Rectal smooth muscle tissue (tissue), 1 donor: ENCODE measurements around the gene PTPN5.

Source experiments
- H3K27ac ChIP-seq: one replicate; pipeline ENCODE4 v1.7.0; 2013; ENCODE audit warnings: low read depth, low read length, inconsistent platforms
- H3K27me3 ChIP-seq: one replicate; pipeline ENCODE4 v1.7.0; 2013; ENCODE audit warnings: low read length; ENCODE audit not compliant: control insufficient read depth, insufficient read depth
- H3K36me3 ChIP-seq: one replicate; pipeline ENCODE4 v1.7.0; 2013; ENCODE audit warnings: low read length; ENCODE audit not compliant: control insufficient read depth, insufficient read depth
- H3K4me1 ChIP-seq: one replicate; pipeline ENCODE4 v1.7.0; 2013; ENCODE audit warnings: low read length; ENCODE audit not compliant: control insufficient read depth, insufficient read depth
- H3K4me3 ChIP-seq: one replicate; pipeline ENCODE4 v1.7.0; 2013; ENCODE audit warnings: low read length
- H3K9ac ChIP-seq: one replicate; pipeline ENCODE4 v1.7.0; 2013; ENCODE audit warnings: low read length

The PTPN5 gene

GRCh38 chr11:18770479-18771125 is 21.0 kb downstream of the PTPN5 start:
- Histone ChIP-seq H3K4me1 (no peaks in the 10 kb centered on the region), H3K27me3 (no peaks in the 10 kb centered on the region), H3K27ac (no peak overlapping the region), H3K4me3 (no peak overlapping the region), H3K36me3 (no peaks in the 10 kb centered on the region), H3K9ac (no peak overlapping the region)

DNA sequence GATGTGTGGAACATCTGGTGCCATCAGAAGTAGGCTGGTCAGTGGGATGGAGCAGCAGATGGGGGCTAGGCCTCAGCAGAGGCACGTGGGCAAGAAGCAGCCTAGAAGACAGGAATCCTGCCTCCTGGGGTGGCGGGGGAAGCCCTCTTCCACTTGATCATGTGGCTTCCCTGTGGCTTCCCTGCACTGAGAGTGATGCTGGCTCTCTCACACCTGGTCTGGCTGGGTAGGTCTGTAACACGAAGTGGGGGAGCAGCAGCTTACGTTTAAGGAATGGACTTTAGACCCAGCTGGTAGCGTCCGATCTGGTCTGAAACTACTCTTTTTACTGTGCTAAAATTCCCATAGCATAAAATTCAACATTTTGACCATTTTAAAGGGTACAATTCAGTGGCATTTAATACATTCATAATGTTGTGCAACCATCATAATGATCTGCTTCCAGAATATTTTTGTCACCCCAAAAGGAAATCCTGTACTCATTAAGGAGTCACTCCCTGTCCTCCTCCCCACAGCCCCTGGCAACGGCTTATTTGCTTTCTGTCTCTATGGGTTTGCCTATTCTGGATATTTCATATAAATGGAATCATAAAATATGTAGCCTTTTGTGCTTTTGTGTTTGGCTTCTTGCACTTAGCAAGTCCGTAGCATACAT is 21.7 kb downstream of the PTPN5 start:
- Histone ChIP-seq H3K36me3 (no peaks in the 10 kb centered on the region), H3K27ac (no peak overlapping the region), H3K4me3 (no peak overlapping the region), H3K9ac (no peak overlapping the region), H3K4me1 (no peaks in the 10 kb centered on the region), H3K27me3 (no peaks in the 10 kb centered on the region)

GRCh38 chr11:18768978-18769377 is 22.6 kb downstream of the PTPN5 start:
- H3K4me1 ChIP-seq = no peaks in the 10 kb centered on the region
- no peak overlapping the region for H3K27ac ChIP-seq
- H3K9ac ChIP-seq = no peak overlapping the region
- no peaks in the 10 kb centered on the region for H3K36me3 ChIP-seq
- no peaks in the 10 kb centered on the region for H3K27me3 ChIP-seq
- H3K4me3 ChIP-seq = no peak overlapping the region

DNA sequence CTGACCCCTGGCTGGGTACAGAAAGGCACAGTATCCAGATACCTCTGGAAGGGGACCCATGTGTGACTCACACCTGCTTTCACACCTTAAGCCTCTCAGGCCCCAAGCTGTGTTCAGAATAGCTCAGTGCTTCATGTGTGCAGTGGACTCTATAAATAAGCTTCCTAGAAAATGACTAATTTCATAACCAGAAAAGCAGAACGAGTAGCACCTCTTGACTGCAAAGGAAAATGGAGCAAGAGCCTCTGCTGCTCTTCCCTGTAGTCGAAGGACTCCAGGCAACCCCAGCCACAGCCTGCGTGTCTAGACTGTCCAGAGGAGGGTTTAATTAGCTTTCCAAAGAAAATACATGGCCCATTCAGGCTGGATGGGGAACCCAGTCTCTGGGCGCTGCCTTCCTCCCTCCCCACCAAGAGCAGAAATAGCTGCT is 23.1 kb downstream of the PTPN5 start:
- H3K27ac ChIP-seq = no peak overlapping the region
- H3K27me3 ChIP-seq = no peaks in the 10 kb centered on the region
- no peak overlapping the region for H3K9ac ChIP-seq
- H3K4me3 ChIP-seq = no peak overlapping the region
- H3K4me1 ChIP-seq = no peaks in the 10 kb centered on the region
- H3K36me3 ChIP-seq = no peaks in the 10 kb centered on the region

DNA sequence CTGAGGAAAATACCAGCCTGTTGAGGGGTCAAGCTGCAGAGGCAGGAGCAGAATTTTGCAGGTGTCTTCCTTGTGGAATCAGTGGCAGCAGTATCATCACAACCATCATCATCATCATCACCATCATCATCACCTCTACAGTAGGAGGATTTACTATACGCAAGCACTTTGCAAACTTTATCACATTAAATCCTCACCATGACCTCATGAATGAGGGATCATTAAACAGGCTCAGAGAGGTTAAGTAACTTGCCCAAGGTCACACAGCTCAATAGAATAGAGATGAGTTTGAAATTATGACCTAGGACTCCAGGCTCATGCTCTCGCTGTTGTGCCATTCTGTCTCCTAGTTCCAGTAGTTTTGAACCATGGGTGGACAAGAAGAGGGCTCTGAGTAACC is 25.6 kb downstream of the PTPN5 start:
- Histone ChIP-seq H3K27me3 (no peaks in the 10 kb centered on the region), H3K36me3 (no peaks in the 10 kb centered on the region), H3K9ac (no peak overlapping the region), H3K27ac (no peak overlapping the region), H3K4me3 (no peak overlapping the region), H3K4me1 (no peaks in the 10 kb centered on the region)

DNA sequence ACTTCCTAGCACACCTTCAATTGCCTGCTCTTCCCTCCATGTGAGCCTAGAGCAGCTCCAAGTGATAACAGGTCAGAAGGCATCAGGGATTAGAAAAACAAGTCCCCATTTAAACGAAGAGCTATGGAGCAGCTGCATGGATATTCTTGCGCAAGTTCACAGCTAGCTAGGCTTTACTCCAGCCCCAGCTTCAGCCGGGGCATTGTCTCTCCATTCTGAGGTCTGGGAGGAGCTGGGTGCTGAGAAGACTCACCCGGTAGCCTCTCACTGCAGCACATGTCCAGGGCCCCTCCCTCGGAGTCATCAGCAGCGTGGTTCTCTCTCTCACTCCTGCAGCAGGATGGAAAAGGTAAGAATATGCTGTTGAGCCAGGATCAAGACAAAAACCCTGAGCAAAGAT is 26.0 kb downstream of the PTPN5 start:
- Histone ChIP-seq H3K4me3 (no peak overlapping the region), H3K9ac (no peak overlapping the region)

GRCh38 chr11:18761741-18762140 is 29.9 kb downstream of the PTPN5 start:
- Histone ChIP-seq H3K4me3 (no peak overlapping the region), H3K9ac (no peak overlapping the region), H3K27ac (no peak overlapping the region), H3K27me3 (no peaks in the 10 kb centered on the region), H3K36me3 (no peaks in the 10 kb centered on the region), H3K4me1 (no peaks in the 10 kb centered on the region)

More for the DNA sequence above, 26.0 kb downstream of the PTPN5 start:
- Histone ChIP-seq H3K4me1 (no peaks in the 10 kb centered on the region), H3K36me3 (no peaks in the 10 kb centered on the region), H3K27me3 (no peaks in the 10 kb centered on the region), H3K27ac (no peak overlapping the region)

DNA sequence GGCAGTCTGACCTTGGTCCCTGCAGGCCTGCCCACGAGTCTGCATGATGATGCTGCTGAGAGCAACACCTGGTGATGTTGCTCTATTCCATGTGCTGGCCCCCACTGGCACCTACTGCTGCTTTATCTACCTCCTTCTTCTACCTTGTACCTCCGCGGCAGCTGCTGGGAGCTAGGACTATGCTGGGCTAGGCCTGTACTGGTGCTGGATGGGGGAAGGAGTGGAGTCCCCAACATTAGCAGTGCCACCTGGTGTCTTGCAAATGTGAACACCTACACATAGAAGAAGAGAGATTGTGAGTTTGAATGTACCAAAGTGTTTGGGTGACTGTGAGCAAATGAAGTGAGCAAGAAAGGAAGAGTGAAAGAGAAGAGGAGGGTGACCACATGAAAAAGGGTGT is 30.5 kb downstream of the PTPN5 start:
- no peaks in the 10 kb centered on the region for H3K4me1 ChIP-seq
- no peaks in the 10 kb centered on the region for H3K36me3 ChIP-seq
- H3K27me3 ChIP-seq = no peaks in the 10 kb centered on the region
- no peak overlapping the region for H3K4me3 ChIP-seq
- no peak overlapping the region for H3K9ac ChIP-seq
- no peak overlapping the region for H3K27ac ChIP-seq

- no peak overlapping the region for H3K9ac ChIP-seq
- no peaks in the 10 kb centered on the region for H3K27me3 ChIP-seq
- H3K4me3 ChIP-seq = no peak overlapping the region
- H3K4me1 ChIP-seq = no peaks in the 10 kb centered on the region
- no peaks in the 10 kb centered on the region for H3K36me3 ChIP-seq
- H3K27ac ChIP-seq = no peak overlapping the region
These were observed 33.8 kb downstream of the PTPN5 start for GRCh38 chr11:18757811-18758210.

- Histone ChIP-seq H3K4me1 (no peaks in the 10 kb centered on the region), H3K27ac (no peak overlapping the region), H3K36me3 (no peaks in the 10 kb centered on the region), H3K27me3 (no peaks in the 10 kb centered on the region), H3K4me3 (no peak overlapping the region), H3K9ac (no peak overlapping the region)
These were observed 34.7 kb downstream of the PTPN5 start for GRCh38 chr11:18756889-18757288.

DNA sequence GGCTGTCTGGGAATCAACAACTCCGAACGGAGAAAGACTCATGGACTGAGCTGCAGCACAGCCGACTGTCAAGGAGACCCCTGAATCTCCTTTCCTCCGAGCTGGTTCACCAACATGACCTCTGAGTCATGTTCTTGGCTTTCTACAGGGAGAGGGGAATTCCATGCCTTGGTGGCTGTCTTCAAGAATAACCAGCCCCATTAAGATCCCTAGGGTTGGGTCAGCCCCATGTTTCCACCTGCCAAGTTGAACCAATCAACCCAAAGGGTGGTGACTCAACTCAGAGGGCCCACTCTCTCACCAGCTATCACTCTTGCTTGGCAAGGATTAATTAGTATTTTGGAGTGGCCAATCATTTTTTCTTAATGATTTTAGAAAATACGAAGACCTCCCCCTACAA is 37.3 kb downstream of the PTPN5 start:
- Histone ChIP-seq H3K27me3 (no peaks in the 10 kb centered on the region), H3K27ac (no peak overlapping the region), H3K36me3 (no peaks in the 10 kb centered on the region), H3K4me3 (no peak overlapping the region), H3K9ac (no peak overlapping the region), H3K4me1 (no peaks in the 10 kb centered on the region)

DNA sequence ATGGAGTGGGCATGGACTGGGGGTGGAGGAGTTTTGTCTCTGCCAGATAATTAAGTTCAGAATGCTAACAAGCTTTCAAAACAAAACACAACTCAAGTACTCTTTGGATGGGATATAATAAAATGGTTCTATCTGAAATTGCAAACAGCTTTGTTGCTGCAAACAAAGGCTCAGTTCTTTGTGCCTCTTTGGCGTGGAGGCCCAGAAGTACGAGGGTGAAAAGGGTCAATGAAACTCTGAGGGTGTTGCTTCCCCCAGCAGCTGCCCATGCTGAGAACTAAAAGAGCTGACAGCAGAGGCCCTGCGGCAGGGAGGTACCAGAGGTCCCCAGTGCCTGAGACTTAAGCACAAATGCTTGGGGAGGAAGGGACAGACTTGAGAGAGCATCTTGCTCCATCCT is 39.1 kb downstream of the PTPN5 start:
- no peaks in the 10 kb centered on the region for H3K27me3 ChIP-seq
- no peaks in the 10 kb centered on the region for H3K4me1 ChIP-seq
- no peak overlapping the region for H3K9ac ChIP-seq
- H3K27ac ChIP-seq = no peak overlapping the region
- H3K36me3 ChIP-seq = no peaks in the 10 kb centered on the region
- no peak overlapping the region for H3K4me3 ChIP-seq

- H3K4me1 ChIP-seq = no peaks in the 10 kb centered on the region
- H3K9ac ChIP-seq = no peak overlapping the region
- no peaks in the 10 kb centered on the region for H3K36me3 ChIP-seq
- H3K27me3 ChIP-seq = no peaks in the 10 kb centered on the region
- no peak overlapping the region for H3K27ac ChIP-seq
- H3K4me3 ChIP-seq = no peak overlapping the region
These were observed 40.7 kb downstream of the PTPN5 start for GRCh38 chr11:18750944-18751343.
